Suppressor macrophage treated with lipopolysaccharide for 4 hours (primary cell): ENCODE measurements around the gene MUCL1.
"Not testable (repeated sequence)": the region's sequence is repeated elsewhere in the genome, so short reads cannot be mapped to it uniquely, and the experiment has no call there.

Source experiments
- DNase-seq: peaks from one replicate; pipeline ENCODE4 v3.0.0-alpha.2; 2020

The MUCL1 gene, protein sequence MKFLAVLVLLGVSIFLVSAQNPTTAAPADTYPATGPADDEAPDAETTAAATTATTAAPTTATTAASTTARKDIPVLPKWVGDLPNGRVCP

DNA sequence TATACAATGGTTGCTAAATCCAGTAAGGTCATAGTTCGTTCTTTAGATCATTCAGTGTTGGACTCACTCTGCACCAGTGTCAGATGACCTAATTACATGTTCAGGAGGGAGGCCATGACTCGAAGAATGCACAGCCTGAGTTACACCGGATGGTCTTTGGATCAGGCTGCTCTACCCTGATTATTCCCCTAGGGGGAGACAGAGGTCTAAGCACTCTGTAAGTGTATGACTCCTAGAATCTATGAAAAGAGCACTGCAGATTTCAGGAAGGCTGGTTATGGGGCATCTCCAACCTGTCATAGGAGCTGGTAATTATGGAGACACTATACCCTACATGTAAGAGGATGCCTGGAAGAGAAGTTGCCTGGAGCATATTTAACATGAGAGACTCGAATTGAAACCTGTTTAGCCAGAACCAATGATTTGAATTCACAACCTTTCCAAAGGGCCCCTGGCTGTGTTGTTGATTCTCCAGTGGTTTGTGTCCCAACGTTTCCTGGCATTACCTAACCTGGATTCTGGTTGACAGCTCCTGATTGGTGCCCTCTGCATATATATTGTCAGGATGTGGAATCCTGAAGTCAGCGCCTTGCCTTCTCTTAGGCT is at the start of gene MUCL1:
Gene MUCL1 (plus strand): TSS at position 584 of the 606 bp plus-strand sequence. CDS start 67 bp downstream, outside the sequence.
- DNase-seq = peak; percentile 88

DNA sequence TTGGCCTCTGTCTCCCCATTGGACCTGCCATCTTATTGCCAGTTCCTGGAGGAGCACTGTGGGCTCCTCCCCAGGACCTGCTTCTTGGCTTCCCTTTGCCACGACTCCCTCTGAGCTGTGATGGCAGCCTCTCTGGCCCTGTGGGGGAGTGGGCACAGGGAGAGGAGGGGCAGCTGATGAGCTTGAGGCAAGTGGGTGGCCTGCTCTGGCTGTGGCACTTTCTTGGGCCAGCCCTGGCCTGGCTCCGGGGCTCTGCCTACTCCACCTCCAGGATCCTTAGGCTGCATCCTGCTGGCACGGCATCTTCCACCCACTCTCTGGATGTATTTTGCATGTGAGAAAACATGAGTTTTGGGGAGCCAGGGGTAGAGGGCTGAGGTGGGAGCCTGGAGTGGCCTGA is 32.6 kb upstream of the MUCL1 start:
- DNase-seq = no peak

DNA sequence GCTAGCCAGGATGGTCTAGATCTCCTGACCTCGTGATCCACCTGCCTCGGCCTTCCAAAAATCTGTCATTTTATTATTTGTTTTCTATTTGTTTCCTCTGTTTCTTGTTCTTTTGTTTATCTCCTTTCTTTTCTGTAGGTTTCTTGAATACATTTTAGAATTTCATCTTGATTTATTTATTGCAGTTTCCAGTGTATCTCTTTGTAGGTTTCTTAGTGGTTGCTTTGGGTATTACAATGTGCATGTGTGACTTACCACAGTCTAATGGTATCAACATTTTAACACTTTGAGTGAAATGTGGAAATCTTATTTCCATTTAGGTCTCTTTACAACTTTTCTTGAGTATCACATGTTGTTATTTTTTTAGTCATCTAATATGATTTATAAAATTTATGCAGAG is 29.9 kb upstream of the MUCL1 start:
- DNase-seq = no peak

DNA sequence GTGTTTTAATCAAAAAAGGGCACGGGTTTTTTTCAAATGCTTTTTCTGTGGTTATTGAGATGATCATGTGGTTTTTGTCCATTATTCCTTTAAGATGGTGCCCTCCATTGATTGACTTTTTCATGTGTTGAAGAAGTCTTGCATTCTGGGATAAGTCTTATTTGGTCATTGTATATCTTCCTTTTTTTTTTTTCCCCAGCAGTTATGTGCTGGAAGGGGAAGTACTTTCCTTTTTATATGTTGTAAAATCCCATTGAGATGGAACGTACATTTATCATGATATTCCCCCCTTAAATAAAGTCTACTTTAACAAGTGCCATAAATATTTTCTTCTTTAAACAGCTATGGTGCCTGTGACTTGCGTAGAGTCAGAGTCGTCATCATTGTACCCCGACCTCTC is 24.8 kb upstream of the MUCL1 start:
- DNase-seq = no peak

DNA sequence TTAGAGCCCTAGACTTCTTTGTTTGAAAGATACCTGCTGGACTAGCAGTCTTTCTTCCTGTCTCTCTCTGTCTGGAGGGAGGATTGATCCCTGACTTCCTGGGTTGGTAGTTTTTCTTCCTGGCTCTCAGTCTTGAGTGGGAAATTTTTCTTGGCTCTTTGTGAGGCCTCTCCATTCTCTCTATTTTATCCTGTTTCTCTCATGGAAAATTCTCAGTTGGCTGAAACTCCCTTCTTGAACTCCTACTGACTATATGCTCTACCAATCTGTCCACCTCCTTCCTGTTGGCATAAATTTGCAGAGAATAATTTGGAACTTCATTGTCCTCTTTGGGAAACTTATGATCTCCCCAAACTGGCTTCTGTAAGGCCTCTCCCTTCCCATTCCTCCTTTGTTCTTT is 24.1 kb upstream of the MUCL1 start:
- DNase-seq = no peak

DNA sequence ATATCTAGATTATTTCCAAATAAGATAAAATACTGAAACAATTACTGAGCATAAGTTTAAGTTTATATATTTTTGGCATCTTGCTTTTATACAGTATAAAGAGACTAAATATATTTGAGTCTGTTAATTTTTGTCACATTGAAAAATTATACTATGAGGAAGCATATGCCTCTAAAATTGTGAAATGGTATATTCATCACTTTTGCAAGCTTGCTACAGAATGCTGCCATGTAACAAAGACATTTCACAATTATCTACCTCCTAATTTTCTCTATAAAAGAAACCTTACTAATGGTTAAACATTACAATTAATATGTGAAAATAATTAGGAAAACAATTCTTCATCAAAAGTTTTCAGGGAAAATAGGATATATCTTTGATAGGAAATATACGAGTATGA is 22.7 kb upstream of the MUCL1 start:
- no peak for DNase-seq

DNA sequence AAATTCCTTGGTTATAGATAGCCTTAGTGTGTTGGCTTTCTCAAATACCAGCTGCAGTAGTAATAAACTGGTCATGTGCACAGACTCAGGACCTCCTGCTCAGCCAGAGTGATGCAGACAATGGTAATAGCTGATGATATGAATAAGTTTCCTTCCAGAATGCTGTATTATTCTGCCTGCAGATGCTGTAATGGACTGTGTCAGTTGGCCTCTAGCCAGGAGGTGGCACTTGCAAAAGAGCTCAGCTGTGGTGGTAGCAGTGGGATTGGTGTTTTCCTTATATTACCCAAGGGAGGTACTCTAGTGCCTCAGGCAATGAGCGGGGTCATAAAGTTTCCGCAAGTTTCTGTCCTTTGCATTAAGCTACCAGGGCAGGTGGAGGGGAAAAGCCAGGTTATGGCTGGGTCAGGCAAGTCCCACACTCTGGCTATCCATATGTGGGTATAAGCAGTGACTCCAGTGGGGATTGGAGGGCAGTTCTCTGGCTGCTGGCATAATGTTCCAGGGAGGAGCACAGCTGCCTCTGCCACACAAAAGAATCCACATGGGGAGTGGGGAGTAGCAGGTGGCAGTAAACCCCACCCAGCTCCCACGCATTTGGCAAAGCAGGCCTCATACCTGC is 14.0 kb upstream of the MUCL1 start:
- DNase-seq = no peak

DNA sequence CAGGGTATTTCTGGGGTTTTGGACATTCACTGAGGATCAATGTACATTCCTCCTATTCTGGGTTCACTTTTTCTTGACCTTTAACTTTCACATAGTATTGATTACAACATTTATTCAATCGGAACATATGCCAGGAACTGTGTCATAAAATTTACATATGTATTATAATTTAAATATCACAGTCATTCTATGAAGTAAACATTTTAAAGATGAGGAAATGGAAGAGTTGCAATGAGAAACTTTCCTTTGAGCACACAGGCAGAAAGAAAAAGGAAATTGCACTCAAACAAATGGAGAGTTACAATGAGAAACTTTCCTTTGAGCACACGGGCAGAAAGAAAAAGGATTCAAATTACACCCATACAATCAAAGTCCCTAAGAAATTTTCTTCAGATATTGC is 3.1 kb downstream of the MUCL1 start:
- DNase-seq = peak; percentile 50

DNA sequence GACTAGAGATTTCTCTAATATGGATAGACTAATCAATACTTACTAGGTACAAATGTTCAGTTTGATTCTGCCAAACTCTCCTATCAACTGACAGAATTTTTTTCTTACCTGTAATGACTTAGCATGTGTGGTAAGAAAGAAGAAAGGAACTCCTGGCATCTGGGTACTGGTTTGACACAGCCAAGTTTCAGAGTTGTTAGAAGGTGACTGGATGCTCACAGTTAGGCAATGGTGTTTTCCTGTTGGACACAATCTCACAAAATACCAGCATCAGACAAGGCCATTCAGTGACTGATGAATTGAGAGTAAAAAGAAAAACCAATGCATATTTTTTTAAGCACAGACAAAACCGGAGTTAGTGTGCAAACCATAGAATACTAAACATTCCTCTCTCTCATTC is 4.2 kb downstream of the MUCL1 start:
- peak; percentile 37 for DNase-seq

DNA sequence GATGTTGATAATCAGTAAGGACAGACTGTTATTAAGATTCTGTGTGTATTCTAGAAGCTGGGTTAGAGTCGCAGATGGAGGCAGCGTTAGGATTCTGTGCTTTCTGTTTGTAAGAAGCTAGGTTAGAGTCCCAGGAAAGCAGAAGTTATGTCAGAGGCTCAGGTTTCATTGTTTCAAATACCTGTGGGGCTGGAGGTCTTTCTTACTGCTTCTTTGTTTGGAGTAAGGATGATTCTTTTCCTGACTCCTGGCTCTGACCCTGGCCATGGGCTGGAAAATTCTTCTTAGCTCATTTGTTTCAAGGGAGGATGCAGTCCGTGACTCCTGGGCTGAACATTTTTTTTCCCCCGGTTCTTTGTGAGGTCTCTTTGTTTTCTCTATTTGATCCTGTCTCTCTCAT is 5.2 kb downstream of the MUCL1 start:
- DNase-seq = no peak

DNA sequence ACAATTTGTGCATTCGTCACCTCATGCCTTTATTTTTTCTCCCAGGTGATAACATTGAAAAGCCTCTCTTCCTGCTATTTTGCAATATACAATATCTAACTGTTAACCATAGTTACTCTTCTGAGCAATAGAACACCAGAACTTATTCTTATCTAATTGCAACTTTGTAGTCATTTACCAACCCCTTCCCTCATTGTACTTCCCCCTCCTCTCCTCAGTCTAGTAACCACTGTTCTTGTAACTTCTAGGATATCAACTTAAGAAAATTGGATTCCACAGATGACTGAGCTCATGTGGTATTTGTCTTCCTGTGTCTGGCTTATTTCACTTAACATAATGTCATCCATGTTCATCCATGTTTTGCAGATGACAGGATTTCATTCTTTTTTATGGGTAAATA is 7.6 kb downstream of the MUCL1 start:
- no peak for DNase-seq

DNA sequence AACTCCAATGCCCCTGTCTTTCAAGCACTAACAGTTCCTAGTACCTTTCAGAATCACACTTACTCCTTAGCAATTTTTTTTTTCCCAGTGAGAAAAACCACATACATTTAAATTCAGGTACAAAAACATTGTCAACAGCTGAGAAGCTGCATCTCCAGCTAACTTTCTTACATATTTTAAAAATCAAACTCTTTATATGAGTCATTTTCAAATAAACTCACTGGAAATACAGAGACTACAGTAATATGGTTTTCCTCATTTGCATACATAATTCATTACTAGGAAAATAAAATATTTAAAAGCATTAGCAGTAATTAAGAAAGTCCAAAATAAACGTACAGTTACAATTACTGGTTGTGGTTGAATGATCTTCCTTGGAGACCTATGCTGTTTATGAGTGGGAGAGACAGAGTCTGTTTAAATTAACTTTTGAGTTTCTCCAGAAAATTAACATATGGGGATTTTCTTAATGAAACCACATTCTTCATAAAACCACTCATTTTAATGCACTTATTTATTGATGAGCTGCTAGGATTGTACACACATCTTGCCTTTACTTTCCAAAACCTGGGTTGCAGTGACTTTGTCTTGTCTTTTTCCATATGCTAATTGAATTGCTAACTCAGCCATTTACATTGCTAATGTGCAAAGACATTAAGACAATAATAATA is 9.8 kb downstream of the MUCL1 start:
- no peak for DNase-seq

DNA sequence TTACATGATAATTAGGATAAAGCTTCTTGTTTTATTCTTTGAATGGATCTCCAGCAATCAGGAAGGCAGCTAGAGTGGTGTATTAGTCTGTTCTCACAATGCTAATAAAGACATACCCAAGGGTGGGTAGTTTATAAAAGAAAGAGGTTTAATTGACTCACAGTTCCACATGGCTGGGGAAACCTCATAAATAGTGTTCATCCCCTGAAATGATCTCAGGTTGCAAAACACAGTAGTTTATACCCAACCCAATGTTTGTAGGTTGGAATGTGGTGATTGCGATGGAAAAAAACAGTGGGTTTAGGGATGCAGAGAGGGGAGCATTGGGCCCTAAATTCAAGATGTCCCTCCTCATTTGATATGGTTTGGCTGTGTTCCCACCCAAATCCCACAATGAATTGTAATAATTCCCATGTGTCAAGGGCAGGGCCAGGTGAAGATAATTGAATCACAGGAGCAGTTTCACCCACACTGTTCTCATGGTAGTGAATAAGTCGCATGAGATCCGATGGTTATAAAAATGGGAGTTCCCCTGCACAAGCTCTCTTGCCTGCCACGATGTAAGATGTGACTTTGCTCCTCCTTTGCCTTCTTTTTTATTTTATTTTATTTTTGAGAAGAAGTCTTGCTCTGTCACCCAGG is 11.5 kb downstream of the MUCL1 start:
- no peak for DNase-seq

DNA sequence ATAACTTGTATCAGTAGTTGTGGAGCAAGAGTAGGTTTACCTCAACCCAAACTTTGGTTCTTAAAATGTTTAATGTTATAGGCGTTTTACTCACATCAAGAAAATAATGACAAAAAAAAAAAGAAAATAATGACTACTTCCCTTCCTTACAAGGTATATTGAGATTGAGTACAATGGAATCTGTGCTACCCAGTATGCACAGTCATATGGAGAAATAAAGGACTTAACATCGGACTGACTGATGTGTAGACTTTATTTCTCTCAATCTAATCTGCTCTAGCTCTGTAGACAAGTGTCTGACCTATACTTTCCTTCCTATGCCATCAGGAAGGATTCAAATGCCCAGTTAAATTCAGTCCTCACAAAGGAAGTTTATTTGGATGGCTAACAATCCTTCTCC is 14.4 kb downstream of the MUCL1 start:
- no peak for DNase-seq

DNA sequence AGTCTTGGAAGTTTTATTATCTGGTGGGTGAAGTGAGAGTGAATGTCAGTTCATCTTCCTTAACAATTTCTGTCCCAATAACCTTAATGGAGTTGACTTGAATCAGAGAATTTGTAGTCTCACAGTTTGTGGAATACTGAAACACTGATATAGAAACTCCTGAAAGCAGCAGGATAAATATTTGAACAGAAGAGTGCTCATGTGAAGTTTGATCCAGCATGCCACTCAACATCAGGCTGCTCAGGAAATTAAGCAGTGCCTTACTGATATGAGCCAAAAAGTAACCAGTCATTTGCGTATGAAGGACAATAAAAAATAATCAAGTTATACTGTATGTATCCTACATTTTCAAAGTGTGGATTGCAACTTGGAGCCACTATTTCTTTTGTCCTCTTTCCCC is 15.7 kb downstream of the MUCL1 start:
- DNase-seq = no peak

DNA sequence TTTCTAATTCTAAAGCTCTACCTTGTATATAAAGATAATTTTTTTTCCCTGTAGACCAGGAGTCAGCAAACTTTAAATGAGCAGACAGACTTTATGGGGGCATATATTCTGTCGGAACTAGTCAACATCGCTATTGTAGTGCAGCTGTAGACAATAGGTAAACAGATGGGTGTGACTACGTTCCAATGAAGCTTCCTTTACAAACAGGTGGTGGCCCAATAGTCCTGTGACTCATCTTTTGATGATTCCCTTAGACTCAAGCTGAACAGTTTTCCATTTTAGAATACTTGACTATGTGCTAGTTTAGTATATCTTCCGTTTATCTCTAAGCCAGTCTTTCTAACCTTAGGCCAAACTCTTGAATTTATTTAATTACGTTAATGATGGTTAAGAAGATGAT is 16.3 kb downstream of the MUCL1 start:
- DNase-seq = no peak

DNA sequence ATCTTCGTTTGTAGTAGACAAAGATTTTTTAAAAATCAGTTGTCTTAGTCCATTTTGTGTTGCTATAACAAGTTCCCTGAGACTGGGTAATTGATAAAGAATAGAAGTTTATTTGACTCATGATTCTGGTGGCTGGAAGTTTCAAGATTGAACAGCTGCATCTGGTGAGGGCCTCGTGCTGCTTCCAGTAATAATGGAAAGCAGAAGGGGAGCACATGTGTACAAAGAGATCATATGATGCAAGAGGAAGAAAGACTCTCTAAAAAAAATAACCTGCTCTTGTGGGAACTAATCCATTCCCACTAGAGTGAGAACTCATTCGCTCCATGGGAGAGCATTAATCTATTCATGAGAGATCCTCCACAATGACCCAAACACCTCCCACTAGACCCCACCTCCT is 24.8 kb downstream of the MUCL1 start:
- DNase-seq = peak; percentile 53

DNA sequence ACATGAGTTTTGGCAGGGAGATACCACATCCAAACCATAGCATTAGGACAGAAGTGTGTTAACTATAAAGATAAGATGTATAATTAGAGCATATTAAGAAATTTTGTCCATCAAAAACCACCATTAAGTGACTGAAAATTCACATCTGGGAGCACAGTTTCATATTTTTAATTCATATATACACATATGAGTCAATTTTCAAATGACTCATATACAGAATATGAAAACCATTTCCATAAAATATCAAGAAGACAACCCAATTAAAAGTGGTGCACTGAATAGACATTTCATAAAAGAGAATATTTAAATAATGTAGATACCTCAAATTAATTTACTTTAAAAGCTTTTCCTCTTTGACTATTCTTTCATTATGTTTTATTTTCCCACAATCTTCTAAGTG is 25.3 kb downstream of the MUCL1 start:
- no peak for DNase-seq

DNA sequence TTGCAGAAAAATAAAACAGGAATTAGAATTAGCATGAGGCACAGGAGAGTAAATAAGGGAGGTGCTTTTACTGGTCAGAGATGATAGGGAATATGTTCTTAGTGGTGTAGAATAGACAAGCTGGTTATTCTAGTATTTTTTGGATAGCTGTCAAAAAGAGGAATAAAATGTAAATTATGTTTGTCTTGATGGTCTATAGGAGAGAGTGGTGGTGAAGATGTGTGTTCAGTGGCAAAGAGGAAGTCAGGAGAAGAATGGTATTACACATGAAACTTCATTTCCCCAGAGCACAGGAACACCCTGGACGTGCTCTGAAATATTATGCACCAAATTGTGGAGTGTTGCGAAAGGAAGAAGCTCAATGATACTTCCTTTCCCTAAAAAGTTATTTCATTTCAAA is 27.8 kb downstream of the MUCL1 start:
- peak; percentile 63 for DNase-seq

DNA sequence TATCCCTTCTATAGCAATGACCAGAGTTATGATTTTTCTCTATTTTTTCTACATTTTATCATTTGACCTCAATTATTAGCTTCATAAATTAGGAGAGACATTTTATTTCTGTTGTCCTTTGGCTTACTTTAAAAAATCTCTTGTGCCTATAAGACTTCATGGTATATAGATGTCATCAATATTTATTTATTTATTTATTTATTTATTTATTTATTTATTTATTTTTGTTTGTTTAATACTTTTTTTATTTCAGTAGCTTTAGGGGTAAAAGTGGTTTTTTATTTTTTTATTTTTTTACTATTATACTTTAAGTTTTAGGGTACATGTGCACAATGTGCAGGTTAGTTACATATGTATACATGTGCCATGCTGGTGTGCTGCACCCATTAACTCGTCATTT is 28.3 kb downstream of the MUCL1 start:
- DNase-seq = not testable (repeated sequence)

DNA sequence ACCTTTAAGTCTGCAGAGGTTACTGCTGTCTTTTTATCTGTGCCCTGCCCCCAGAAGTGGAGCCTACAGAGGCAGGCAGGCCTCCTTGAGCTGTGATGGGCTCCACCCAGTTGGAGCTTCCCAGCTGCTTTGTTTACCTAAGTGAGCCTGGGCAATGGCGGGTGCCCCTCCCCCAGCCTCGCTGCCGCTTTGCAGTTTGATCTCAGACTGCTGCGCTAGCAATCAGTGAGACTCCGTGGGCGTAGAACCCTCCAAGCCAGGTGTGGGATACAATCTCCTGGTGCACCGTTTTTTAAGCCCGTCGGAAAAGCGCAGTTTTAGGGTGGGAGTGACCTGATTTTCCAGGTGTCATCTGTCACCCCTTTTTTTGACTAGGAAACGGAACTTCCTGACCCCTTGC is 34.1 kb downstream of the MUCL1 start:
- not testable (repeated sequence) for DNase-seq

DNA sequence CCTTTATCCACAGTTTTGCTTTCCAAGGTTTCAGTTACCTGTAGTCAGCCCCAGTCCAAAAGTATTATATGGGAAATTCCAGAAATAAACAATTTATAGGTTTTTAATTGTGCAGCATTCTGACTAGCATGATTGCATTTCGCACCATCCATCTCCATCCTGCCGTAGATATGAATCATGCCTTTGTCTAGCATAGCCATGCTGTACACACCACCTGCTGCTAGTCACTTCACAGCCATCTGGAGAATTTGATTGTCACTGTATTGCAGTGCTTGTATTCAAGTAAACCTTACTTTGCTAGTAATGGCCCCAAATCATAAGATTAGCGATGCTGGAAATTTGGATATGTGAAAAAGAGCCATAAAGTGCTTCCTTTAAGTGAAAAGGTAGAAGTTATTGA is 36.0 kb downstream of the MUCL1 start:
- DNase-seq = no peak

DNA sequence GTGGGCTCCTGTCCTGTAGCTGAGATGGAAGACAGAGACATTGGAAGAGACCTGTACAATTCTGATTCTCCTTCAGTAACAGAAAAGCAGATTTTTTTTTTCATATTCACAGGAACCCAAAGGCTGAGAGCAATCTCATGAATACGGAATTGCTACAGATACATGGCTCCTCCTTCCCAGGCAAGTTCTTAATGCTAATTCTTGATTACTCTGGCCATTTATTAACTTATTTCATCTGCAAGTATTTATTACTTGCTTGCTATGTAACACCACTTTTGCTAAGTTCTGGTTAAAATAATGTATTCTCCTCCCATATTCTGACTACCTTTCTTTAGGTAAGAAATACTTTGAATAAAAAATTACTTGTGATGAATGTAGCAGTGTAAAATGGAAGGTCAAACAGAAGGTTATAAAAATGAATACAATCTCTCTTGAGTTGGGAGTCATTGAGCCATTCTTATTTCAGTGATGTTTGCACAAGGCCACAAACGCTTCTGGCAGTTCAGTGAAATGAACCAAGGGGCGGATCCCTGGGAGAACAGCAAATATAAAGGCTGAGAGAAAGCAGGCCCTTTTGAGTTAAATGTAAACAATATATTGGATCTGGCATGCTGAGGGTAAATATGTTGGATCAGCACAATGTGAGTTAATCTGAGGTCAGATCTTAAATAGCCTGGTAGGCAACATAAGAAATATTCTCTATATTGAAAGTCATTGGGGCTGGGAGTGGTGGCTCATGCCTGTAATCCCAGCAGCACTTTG is 37.6 kb downstream of the MUCL1 start:
- DNase-seq = no peak
